ENCODE data around the gene TRMT2A.

GRCh38 chr22:20109411-20110358, 7.3 kb downstream of the TRMT2A start:
- TF ChIP-seq TCF4 (CRISPR knock-in tag; IDR thresholded peaks at IDR 0.05; ENCODE audit: borderline replicate concordance), result no peak
- no peak for TF ChIP-seq ARNTL (CRISPR knock-in tag; IDR thresholded peaks at IDR 0.05; ENCODE audit: borderline replicate concordance, low read depth)
